IMR-90 (cell line): Measurements from ENCODE around the gene ESM1.

Experiments
- CTCF ChIP-seq: conservative IDR thresholded peaks from 2 replicates; pipeline ENCODE4 v1.5.1; 2012; ENCODE audit warnings: mild to moderate bottlenecking, low read depth, low read length, improper control_type of control experiment
- POLR2A ChIP-seq: IDR thresholded peaks from 2 replicates; pipeline ENCODE4 v1.6.1; 2012; ENCODE audit warnings: mild to moderate bottlenecking, low read depth, low read length
- RAD21 ChIP-seq: IDR thresholded peaks from 2 replicates; pipeline ENCODE4 v1.6.1; 2012; ENCODE audit warnings: low read length, improper control_type of control experiment
- RFX5 ChIP-seq: IDR thresholded peaks from 2 replicates; pipeline ENCODE4 v1.8.0; 2012; ENCODE audit warnings: low read depth, mild to moderate bottlenecking, low read length, moderate library complexity

- TF ChIP-seq CTCF (0 out of 2 replicates have a peak, but pooled peaks have one; percentile 22), POLR2A (no peak), RFX5 (no peak), RAD21 (no peak)
Measured at GRCh38 chr5:54959673-54960418, 25.5 kb downstream of the ESM1 start.
